GM18873 (cell line): Measurements from ENCODE around the gene SEPTIN5.

Experiments used
- ATAC-seq: cut with Tn5 transposase; IDR thresholded peaks from one replicate; pipeline ENCODE4 v1.9.1; 2021; ENCODE audit warnings: mild to moderate bottlenecking, moderate library complexity, moderate number of reproducible peaks; ENCODE audit not compliant: unreplicated experiment, low FRiP score

The SEPTIN5 gene

GRCh38 chr22:19757985-19758895 lies 43.9 kb downstream of the SEPTIN5 start:
- ATAC-seq = no peak

GRCh38 chr22:19758896-19759426 lies 44.7 kb downstream of the SEPTIN5 start:
- no peak for ATAC-seq

- ATAC-seq = no peak
These were observed 45.2 kb downstream of the SEPTIN5 start for GRCh38 chr22:19759427-19760057.

GRCh38 chr22:19760058-19760950 lies 46.0 kb downstream of the SEPTIN5 start, which contains the start of gene TBX1:
Gene TBX1 (plus strand): TSS chr22:19760778. CDS start chr22:19760844, 66 bp downstream.
- ATAC-seq = no peak

- ATAC-seq = no peak
These were observed 46.8 kb downstream of the SEPTIN5 start for GRCh38 chr22:19760951-19761724.

- ATAC-seq = no peak
These were observed 47.6 kb downstream of the SEPTIN5 start for GRCh38 chr22:19761725-19762567.

- no peak for ATAC-seq
These were observed 48.5 kb downstream of the SEPTIN5 start for GRCh38 chr22:19762568-19763457.

- ATAC-seq = no peak
These were observed 49.4 kb downstream of the SEPTIN5 start for GRCh38 chr22:19763458-19764298.

GRCh38 chr22:19764299-19764593 lies 49.9 kb downstream of the SEPTIN5 start:
- ATAC-seq = no peak

GRCh38 chr22:19764636-19765476 lies 50.6 kb downstream of the SEPTIN5 start:
- ATAC-seq = no peak

- ATAC-seq = no peak
These were observed 51.4 kb downstream of the SEPTIN5 start for GRCh38 chr22:19765477-19766239.

GRCh38 chr22:19766240-19766510 lies 51.9 kb downstream of the SEPTIN5 start:
- ATAC-seq = no peak

- ATAC-seq = no peak
These were observed 52.5 kb downstream of the SEPTIN5 start for GRCh38 chr22:19766511-19767426.

GRCh38 chr22:19767427-19768341 lies 53.4 kb downstream of the SEPTIN5 start:
- ATAC-seq = no peak
